Vagina (tissue), 2 donors: ENCODE measurements around the gene TMEM135.

Experiments used
- POLR2A ChIP-seq, 2 donors: fragments of 450-650 bp; IDR thresholded peaks; one replicate each; pipeline ENCODE4 v1.6.1; 2017; ENCODE audit warnings: antibody characterized with exemption in 2 of 2, mild to moderate bottlenecking in 2 of 2, moderate library complexity in 2 of 2
- POLR2AphosphoS5 ChIP-seq, 2 donors: sonication (generic); formaldehyde crosslinking; IDR thresholded peaks; one replicate each; pipeline ENCODE4 v1.9.0; 2017; ENCODE audit warnings: antibody characterized with exemption in 2 of 2, mild to moderate bottlenecking in 2 of 2, low read depth in 1 of 2; ENCODE audit not compliant: insufficient read depth in 1 of 2
- TF ChIP-seq, protein P1 (sequence below), 3 experiments: fragments of 450-650 bp in 2 of 3; fragments of 200-600 bp in 1 of 3; sonication (generic) in 1 of 3; IDR thresholded peaks; one replicate each; pipeline ENCODE4 v1.5.1; 2017 to 2019; ENCODE audit warnings: antibody characterized with exemption in 3 of 3, mild to moderate bottlenecking in 2 of 3, moderate library complexity in 2 of 3

DNA sequence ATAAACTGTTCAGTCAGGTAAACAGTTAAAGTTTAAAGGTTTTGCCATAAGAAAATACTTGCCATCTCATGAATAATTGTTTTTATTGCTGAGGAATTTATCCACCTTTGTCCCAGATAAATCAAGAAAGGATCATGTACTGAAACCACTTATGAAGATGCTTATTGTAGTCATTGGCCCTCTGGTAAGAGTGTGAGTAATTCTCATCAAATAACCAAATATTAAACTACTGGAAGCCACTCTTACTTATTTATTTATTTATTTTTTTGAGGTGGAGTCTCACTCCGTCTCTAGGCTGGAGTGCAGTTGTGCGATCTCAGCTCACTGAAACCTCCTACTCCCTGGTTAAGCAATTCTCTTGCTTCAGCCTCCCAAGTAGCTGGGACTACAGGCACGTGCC lies 35.1 kb downstream of the TMEM135 start:
- TF ChIP-seq, protein P1, sequence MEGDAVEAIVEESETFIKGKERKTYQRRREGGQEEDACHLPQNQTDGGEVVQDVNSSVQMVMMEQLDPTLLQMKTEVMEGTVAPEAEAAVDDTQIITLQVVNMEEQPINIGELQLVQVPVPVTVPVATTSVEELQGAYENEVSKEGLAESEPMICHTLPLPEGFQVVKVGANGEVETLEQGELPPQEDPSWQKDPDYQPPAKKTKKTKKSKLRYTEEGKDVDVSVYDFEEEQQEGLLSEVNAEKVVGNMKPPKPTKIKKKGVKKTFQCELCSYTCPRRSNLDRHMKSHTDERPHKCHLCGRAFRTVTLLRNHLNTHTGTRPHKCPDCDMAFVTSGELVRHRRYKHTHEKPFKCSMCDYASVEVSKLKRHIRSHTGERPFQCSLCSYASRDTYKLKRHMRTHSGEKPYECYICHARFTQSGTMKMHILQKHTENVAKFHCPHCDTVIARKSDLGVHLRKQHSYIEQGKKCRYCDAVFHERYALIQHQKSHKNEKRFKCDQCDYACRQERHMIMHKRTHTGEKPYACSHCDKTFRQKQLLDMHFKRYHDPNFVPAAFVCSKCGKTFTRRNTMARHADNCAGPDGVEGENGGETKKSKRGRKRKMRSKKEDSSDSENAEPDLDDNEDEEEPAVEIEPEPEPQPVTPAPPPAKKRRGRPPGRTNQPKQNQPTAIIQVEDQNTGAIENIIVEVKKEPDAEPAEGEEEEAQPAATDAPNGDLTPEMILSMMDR (IDR thresholded peaks at IDR 0.05) = no peak
- TF ChIP-seq POLR2A (IDR thresholded peaks at IDR 0.05) (no peak), POLR2AphosphoS5 (IDR thresholded peaks at IDR 0.05; ENCODE audit: insufficient read depth in 1 of 2, low read depth in 1 of 2) (no peak)
